Mammary epithelial cell (primary cell): ENCODE results near the gene CACNA1D.

Experiments
- CTCF ChIP-seq, 2 donors: IDR thresholded peaks in 1 of 2; conservative IDR thresholded peaks in 1 of 2; 2 replicates each; pipeline ENCODE4 v1.5.1; 2011 to 2012; ENCODE audit warnings: inconsistent platforms in 2 of 2, low read length in 2 of 2, mild to moderate bottlenecking in 2 of 2, control low read depth in 1 of 2, low read depth in 1 of 2; ENCODE audit not compliant: insufficient read depth in 1 of 2; ENCODE audit errors: extremely low read depth in 1 of 2
- EZH2 ChIP-seq: IDR thresholded peaks from 2 replicates; pipeline ENCODE4 v1.6.1; 2012; ENCODE audit warnings: low read length, inconsistent platforms, borderline replicate concordance

DNA sequence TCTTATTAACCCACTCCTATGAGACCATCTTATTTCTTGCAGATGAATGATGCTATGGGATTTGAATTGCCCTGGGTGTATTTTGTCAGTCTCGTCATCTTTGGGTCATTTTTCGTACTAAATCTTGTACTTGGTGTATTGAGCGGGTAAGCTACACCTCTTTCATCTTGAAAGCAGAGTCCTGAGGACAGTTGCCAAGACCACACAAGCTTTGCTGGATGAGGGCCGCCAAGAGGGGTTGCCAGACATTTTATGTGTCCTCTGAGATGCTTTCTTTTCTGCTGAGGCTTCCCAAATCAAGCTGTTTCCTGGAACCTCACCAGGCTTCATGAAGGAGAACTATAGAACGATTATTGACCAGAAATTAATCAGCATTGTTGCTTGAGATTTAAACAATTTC is 178.6 kb downstream of the CACNA1D start:
- TF ChIP-seq CTCF (conservative IDR thresholded peaks at IDR 0.05 in 1 of 2, IDR thresholded peaks at IDR 0.05 in 1 of 2; ENCODE audit: extremely low read depth in 1 of 2, insufficient read depth in 1 of 2, low read depth in 1 of 2, low read length in 2 of 2) (no peak), EZH2 (no peak)
